ENCODE results near the gene MLIP. TPM values are rescaled to one million over a fixed set of nuclear protein-coding genes. Genes with fewer than 3 reads are reported as not detected.

The MLIP gene
- total RNA-seq, 2 donors from 2014 or later, result under 0.01 to 0.33 TPM

DNA sequence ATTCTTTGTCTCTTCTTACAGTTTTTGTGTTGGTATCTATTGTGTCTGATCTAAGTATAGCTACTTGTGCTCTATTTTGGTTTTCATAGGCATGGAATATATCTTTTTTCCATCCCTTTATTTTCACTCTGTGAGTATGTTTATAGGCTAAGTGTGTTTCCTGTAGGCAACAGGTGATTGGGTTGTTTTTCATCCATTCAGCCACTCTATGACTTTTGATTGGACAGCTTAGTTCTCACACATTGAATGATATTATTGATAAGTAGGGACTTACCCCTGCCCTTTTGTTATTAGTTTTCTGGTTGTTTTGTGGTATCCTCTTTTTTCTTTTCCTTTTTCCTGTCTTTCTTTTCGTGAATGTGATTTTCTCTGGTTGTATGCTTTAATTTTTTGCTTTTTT lies 67.9 kb downstream of the MLIP start:
- no peak overlapping the region for H3K27ac ChIP-seq
- no peak for ATAC-seq
- H3K27me3 ChIP-seq, result no peaks in the 10 kb centered on the region
- H3K4me1 ChIP-seq, result no peaks in the 10 kb centered on the region
- intact Hi-C loops (cut with DNase I), result no loop called here
- no peak for DNase-seq
- no peaks in the 10 kb centered on the region for H3K9me3 ChIP-seq
- WGBS, 2 donors, result 0% methylated on average over 1 of the region's 1 CpG
- H3K36me3 ChIP-seq (replicated peaks in 1 of 2; ENCODE audit: insufficient read depth in 1 of 2, low read depth in 2 of 2), result no peaks in the 10 kb centered on the region
- no peak overlapping the region for H3K4me3 ChIP-seq
- no peak for TF ChIP-seq POLR2A (IDR thresholded peaks at IDR 0.05)
- TF ChIP-seq, protein P1, sequence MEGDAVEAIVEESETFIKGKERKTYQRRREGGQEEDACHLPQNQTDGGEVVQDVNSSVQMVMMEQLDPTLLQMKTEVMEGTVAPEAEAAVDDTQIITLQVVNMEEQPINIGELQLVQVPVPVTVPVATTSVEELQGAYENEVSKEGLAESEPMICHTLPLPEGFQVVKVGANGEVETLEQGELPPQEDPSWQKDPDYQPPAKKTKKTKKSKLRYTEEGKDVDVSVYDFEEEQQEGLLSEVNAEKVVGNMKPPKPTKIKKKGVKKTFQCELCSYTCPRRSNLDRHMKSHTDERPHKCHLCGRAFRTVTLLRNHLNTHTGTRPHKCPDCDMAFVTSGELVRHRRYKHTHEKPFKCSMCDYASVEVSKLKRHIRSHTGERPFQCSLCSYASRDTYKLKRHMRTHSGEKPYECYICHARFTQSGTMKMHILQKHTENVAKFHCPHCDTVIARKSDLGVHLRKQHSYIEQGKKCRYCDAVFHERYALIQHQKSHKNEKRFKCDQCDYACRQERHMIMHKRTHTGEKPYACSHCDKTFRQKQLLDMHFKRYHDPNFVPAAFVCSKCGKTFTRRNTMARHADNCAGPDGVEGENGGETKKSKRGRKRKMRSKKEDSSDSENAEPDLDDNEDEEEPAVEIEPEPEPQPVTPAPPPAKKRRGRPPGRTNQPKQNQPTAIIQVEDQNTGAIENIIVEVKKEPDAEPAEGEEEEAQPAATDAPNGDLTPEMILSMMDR (IDR thresholded peaks at IDR 0.05), result no peak

DNA sequence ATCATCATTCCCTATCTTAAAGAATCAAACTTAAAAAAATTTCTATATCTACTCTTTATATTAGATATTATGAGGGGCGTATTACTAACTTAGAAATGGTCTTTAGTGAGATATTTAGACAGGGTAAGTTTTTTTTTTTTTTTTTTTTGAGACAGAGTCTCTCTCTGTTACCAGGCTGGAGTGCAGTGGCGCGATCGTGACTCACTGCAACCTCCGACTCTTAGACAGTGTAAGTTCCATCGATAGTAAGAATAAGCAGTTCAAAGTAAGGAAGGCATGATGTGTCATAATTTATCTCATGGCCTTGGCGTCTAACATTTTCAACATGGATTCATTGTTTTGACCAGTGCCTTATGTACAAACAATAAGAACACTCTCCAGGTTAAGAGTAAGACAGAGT lies 72.4 kb downstream of the MLIP start:
- Histone ChIP-seq H3K36me3 (replicated peaks in 1 of 2; ENCODE audit: insufficient read depth in 1 of 2, low read depth in 2 of 2) (no peaks in the 10 kb centered on the region), H3K4me1 (no peaks in the 10 kb centered on the region), H3K9me3 (no peaks in the 10 kb centered on the region), H3K4me3 (no peak overlapping the region), H3K27me3 (no peaks in the 10 kb centered on the region), H3K27ac (no peak overlapping the region)
- 79 to 83% methylated on average over 7 of the region's 7 CpGs for WGBS, 2 donors
- no peak for ATAC-seq
- TF ChIP-seq POLR2A (IDR thresholded peaks at IDR 0.05), result no peak
- TF ChIP-seq, protein P1 (IDR thresholded peaks at IDR 0.05), result no peak
- no peak for DNase-seq
- intact Hi-C loops (cut with DNase I), result no loop called here

DNA sequence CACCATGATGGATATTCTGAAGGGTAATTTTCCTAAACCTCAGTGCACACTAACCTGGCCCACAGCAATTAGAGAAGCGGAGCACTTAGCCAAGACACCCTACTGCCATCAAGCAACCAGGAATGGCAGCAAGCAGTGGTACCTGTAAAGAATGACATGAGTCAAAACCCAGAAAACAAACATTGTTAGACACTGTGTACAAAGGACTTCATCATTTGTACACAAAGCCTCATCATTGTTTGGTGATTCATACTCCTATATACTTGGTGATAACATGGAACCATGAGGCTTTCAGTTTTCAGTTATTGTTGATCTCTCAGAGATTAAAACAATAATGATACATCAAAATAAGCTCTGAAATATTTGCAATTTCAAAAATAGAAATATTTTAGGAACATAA lies 74.6 kb downstream of the MLIP start:
- Histone ChIP-seq H3K36me3 (replicated peaks in 1 of 2; ENCODE audit: insufficient read depth in 1 of 2, low read depth in 2 of 2) (no peaks in the 10 kb centered on the region), H3K27ac (no peak overlapping the region), H3K4me1 (no peaks in the 10 kb centered on the region), H3K9me3 (no peaks in the 10 kb centered on the region), H3K4me3 (no peak overlapping the region), H3K27me3 (no peaks in the 10 kb centered on the region)
- no peak for ATAC-seq
- TF ChIP-seq, protein P1 (IDR thresholded peaks at IDR 0.05), result no peak
- no peak for TF ChIP-seq POLR2A (IDR thresholded peaks at IDR 0.05)
- intact Hi-C loops (cut with DNase I), result no loop called here
- WGBS, 2 donors, result 64 to 83% methylated on average over 1 of the region's 1 CpG
- DNase-seq, result no peak

DNA sequence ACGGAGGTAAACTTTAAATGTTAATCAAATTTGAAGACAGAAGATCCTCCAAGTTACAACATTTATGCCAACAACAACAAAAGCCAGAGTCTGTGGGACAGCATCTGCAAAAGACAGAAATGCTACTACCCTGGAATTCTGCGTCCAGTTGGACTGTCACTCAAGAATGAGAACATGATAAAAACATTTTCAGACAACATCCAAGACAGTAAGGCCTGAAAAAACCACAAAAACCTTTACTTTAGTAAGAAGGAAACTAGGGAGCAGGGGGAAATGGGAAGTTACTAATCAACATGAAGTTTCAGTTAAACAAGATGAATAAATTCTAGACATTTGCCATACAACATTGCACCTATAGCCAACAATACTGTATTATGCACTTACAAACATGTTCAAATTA lies 77.6 kb downstream of the MLIP start:
- no peak overlapping the region for H3K27ac ChIP-seq
- no peak overlapping the region for H3K4me3 ChIP-seq
- DNase-seq, result no peak
- 25 to 32% methylated on average over 2 of the region's 2 CpGs for WGBS, 2 donors
- no peaks in the 10 kb centered on the region for H3K36me3 ChIP-seq (replicated peaks in 1 of 2; ENCODE audit: insufficient read depth in 1 of 2, low read depth in 2 of 2)
- ATAC-seq, result no peak
- no peaks in the 10 kb centered on the region for H3K9me3 ChIP-seq
- H3K4me1 ChIP-seq, result no peaks in the 10 kb centered on the region
- intact Hi-C loops (cut with DNase I), result no loop called here
- no peaks in the 10 kb centered on the region for H3K27me3 ChIP-seq
- TF ChIP-seq POLR2A (IDR thresholded peaks at IDR 0.05), result no peak
- TF ChIP-seq, protein P1 (IDR thresholded peaks at IDR 0.05), result no peak

DNA sequence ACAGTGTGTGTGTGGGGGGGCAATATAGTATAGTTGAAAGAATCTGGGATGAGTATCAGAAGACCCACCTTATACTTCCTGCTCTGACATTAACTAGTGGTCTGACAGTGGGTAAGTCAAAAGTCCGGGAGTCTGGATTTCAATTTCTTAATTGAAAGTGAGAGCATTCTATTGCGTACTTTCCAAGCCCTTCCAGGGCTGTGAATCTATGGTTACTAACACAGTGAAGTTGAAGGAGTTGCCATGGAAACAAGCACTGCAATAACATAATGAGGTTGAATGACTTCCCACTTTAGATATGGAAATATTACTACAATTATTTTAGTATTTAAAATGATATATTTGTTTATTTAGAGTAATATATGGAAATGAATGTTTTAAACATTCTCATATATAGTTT lies 80.2 kb downstream of the MLIP start:
- no peak overlapping the region for H3K27ac ChIP-seq
- no peak for DNase-seq
- ATAC-seq, result no peak
- no peaks in the 10 kb centered on the region for H3K4me1 ChIP-seq
- intact Hi-C loops (cut with DNase I), result no loop called here
- no peaks in the 10 kb centered on the region for H3K36me3 ChIP-seq (replicated peaks in 1 of 2; ENCODE audit: insufficient read depth in 1 of 2, low read depth in 2 of 2)
- no peak for TF ChIP-seq POLR2A (IDR thresholded peaks at IDR 0.05)
- TF ChIP-seq, protein P1 (IDR thresholded peaks at IDR 0.05), result no peak
- no peaks in the 10 kb centered on the region for H3K27me3 ChIP-seq
- no peak overlapping the region for H3K4me3 ChIP-seq
- no peaks in the 10 kb centered on the region for H3K9me3 ChIP-seq
- 55 to 77% methylated on average over 2 of the region's 2 CpGs for WGBS, 2 donors

Measured in body of pancreas (tissue), 4 donors.